GM20000 (cell line): ENCODE results near the gene QDPR.

Source experiments
- DNase-seq: peaks from one replicate; pipeline ENCODE4 v3.0.0; 2012; ENCODE audit warnings: low spot score
- CTCF ChIP-seq: IDR thresholded peaks from 2 replicates; pipeline ENCODE4 v1.5.1; 2012; ENCODE audit warnings: mild to moderate bottlenecking, control low read depth; ENCODE audit errors: extremely low read depth, missing control alignments

QDPR gene

DNA sequence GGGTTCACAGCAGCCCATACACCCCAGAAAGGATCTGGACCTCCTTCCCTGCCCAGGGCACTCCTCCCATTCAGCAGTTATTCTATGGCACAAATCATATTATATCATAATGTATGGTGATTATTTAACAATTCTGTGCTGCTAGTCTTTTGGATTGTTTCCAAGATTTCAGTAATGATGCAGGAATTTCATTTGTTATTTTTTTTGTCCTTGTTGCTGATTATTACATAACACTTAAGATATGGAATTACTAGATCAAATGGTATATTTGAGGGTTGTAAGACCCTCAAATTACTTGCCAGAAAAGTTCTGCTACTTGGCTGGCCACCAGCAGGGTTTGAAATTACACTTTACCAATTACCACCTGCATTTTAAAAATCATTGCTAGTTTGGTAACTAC, 36.4 kb downstream of the QDPR start:
- no peak for TF ChIP-seq CTCF
- DNase-seq, result no peak

DNA sequence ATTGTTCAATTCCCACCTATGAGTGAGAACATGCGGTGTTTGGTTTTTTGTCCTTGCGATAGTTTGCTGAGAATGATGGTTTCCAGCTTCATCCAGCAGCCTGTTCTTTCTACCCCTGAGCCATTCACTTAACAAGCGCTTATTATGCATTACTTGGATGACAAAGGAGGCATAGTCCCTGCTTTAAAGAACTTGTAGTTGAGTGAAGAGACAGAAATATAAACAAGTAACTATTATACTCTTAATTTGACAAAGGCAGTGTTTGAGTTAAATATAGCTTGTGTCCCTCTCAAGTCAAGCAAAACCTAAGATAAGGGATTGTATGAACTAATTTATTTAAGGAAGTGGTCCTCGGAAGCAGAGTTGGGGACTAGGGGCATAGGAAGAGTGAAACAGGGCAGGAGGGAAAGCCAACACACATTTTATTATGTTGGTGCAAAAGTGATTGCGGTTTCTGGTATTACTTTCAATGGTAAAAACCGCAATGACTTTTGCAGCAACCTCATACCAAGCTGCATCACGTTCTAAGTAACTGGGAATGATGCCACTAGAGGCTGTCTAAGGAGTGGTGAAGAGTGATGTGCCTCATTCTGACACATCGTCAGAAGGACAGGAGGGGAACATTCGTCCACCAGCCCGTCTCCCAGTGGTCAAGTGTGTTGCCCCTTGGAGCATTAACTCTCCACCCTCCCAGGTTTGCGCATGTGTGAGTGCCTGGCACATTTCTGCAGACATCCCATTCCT, 41.8 kb downstream of the QDPR start:
- DNase-seq, result no peak
- TF ChIP-seq CTCF, result no peak

- DNase-seq, result no peak
- TF ChIP-seq CTCF, result no peak
These were observed 43.2 kb downstream of the QDPR start for GRCh38 chr4:17468619-17469221.

- no peak for TF ChIP-seq CTCF
- no peak for DNase-seq
These were observed 48.3 kb downstream of the QDPR start for GRCh38 chr4:17463606-17464005.

- no peak for DNase-seq
- TF ChIP-seq CTCF, result no peak
These were observed 61.6 kb downstream of the QDPR start for GRCh38 chr4:17450269-17450804.

- TF ChIP-seq CTCF, result no peak
- no peak for DNase-seq
These were observed 63.2 kb downstream of the QDPR start for GRCh38 chr4:17448689-17449088.

GRCh38 chr4:17447675-17448298, 64.1 kb downstream of the QDPR start:
- DNase-seq, result peak; percentile 66
- TF ChIP-seq CTCF, result peak; percentile 56
